KMS-11 (cell line): ENCODE measurements around the gene SEC61G.

Experiments used
- H2AFZ ChIP-seq: fragments of 200-600 bp; sonication (generic); 2 replicates; pipeline ENCODE4 v1.6.1; 2016; ENCODE audit warnings: antibody characterized with exemption, mixed run types, low read depth
- H3K27ac ChIP-seq: fragments of 200-600 bp; sonication (generic); 2 replicates; pipeline ENCODE4 v1.6.1; 2016; ENCODE audit warnings: mild to moderate bottlenecking, mixed run types
- H3K27me3 ChIP-seq: fragments of 200-600 bp; sonication (generic); 2 replicates; pipeline ENCODE4 v1.6.1; 2017; ENCODE audit warnings: mild to moderate bottlenecking, low read depth, mixed run types, moderate library complexity; ENCODE audit not compliant: insufficient read depth
- H3K36me3 ChIP-seq: fragments of 200-600 bp; sonication (generic); 2 replicates; pipeline ENCODE4 v1.6.1; 2017; ENCODE audit warnings: mild to moderate bottlenecking, mixed run types; ENCODE audit not compliant: insufficient read depth
- H3K4me1 ChIP-seq: fragments of 200-600 bp; sonication (generic); 2 replicates; pipeline ENCODE4 v1.6.1; 2016; ENCODE audit warnings: mild to moderate bottlenecking, low read depth, mixed run types; ENCODE audit not compliant: poor library complexity, severe bottlenecking
- H3K4me2 ChIP-seq: fragments of 200-600 bp; sonication (generic); 2 replicates; pipeline ENCODE4 v1.7.0; 2016; ENCODE audit warnings: mild to moderate bottlenecking, mixed run types
- H3K4me3 ChIP-seq: fragments of 200-600 bp; sonication (generic); IDR thresholded peaks from 2 replicates; pipeline ENCODE4 v1.6.1; 2017; ENCODE audit warnings: low read depth, low read length, mixed read lengths; ENCODE audit not compliant: insufficient read depth
- H3K79me2 ChIP-seq: fragments of 200-600 bp; sonication (generic); 2 replicates; pipeline ENCODE4 v1.6.1; 2016; ENCODE audit warnings: low read depth, mixed run types; ENCODE audit not compliant: insufficient read depth
- H3K9ac ChIP-seq: fragments of 200-600 bp; sonication (generic); 2 replicates; pipeline ENCODE4 v1.6.1; 2016; ENCODE audit warnings: mild to moderate bottlenecking, mixed run types
- H4K20me1 ChIP-seq: fragments of 200-600 bp; sonication (generic); 2 replicates; pipeline ENCODE4 v1.6.1; 2016; ENCODE audit warnings: mild to moderate bottlenecking, mixed run types; ENCODE audit not compliant: insufficient read depth
- CTCF ChIP-seq: fragments of 200-600 bp; sonication (generic); conservative IDR thresholded peaks from 2 replicates; pipeline ENCODE4 v1.6.1; 2017; ENCODE audit warnings: low read depth, mild to moderate bottlenecking, antibody characterized with exemption, low read length, moderate library complexity, mixed read lengths

SEC61G gene

GRCh38 chr7:54704851-54705250 lies 54.2 kb downstream of the SEC61G start:
- H3K79me2 ChIP-seq = no peaks in the 10 kb centered on the region
- peak overlapping the region; percentile 98 for H3K4me2 ChIP-seq
- no peak for TF ChIP-seq CTCF
- no peaks in the 10 kb centered on the region for H3K36me3 ChIP-seq
- H3K27ac ChIP-seq = peak overlapping the region; percentile 92
- H2AFZ ChIP-seq = peak overlapping the region; percentile 65
- no peaks in the 10 kb centered on the region for H4K20me1 ChIP-seq
- no peaks in the 10 kb centered on the region for H3K27me3 ChIP-seq
- peak overlapping the region; percentile 49 for H3K9ac ChIP-seq
- H3K4me1 ChIP-seq = peaks cover 61% of the 10 kb centered on the region
- H3K4me3 ChIP-seq = no peak overlapping the region
